IgD-negative memory B cell (primary cell): ENCODE results near the gene PTPRM. TPM values are rescaled to one million over a fixed set of nuclear protein-coding genes. Genes with fewer than 3 reads are reported as not detected.

Experiments
- H3K27ac Mint-ChIP-seq, 3 donors: one replicate each; pipeline ENCODE4 v1.8.0; 2020 to 2022; ENCODE audit warnings: mild to moderate bottlenecking in 3 of 3, mixed read lengths in 3 of 3, moderate library complexity in 1 of 3
- H3K27me3 Mint-ChIP-seq: one replicate; pipeline ENCODE4 v1.8.0; 2021; ENCODE audit warnings: mixed read lengths
- H3K36me3 Mint-ChIP-seq: one replicate; pipeline ENCODE4 v1.8.0; 2020; ENCODE audit warnings: mild to moderate bottlenecking, mixed read lengths
- H3K4me1 Mint-ChIP-seq, 3 donors: one replicate each; pipeline ENCODE4 v1.8.0; 2020 to 2022; ENCODE audit warnings: mixed read lengths in 3 of 3, mild to moderate bottlenecking in 1 of 3
- H3K4me3 Mint-ChIP-seq, 4 donors: one replicate each; pipeline ENCODE4 v1.8.0; 2020 to 2022; ENCODE audit warnings: mild to moderate bottlenecking in 4 of 4, mixed read lengths in 4 of 4, moderate library complexity in 3 of 4
- H3K9me3 Mint-ChIP-seq, 3 donors: one replicate each; pipeline ENCODE4 v1.8.0; 2020 to 2021; ENCODE audit warnings: mixed read lengths in 3 of 3, mild to moderate bottlenecking in 1 of 3
- polyA plus RNA-seq: library from polyadenylated mRNA; unstranded; fragments of 300-500 nt; fragmentation: Illumina TruSeq; gene quantifications from one replicate; pipeline ENCODE4 v1.2.3, GENCODE V29; 2021

Gene PTPRM
- polyA plus RNA-seq, 1 donor from 2014 or later, result 0.61 TPM

DNA sequence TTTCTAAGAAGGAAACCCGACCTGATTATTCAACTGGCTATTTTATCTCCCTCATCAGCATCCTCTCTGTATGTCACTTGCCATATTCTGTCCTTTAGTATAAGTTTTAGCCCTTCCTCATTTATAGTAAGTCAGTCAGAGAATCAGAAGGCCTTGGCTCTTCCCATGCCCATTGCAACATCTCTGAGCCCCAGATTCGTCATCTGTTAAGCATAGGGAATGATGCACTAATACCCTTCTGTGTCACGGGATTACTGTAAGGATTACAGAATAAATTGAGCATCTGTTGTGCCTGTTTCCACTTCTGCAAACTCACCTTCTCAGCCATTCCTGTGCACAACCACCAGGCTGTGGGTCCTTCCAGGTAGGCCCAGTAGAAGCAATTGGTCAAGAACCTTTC, 784.0 kb downstream of the PTPRM start:
- Mint-ChIP-seq H3K4me3 (no peak overlapping the region), H3K27me3 (no peaks in the 10 kb centered on the region), H3K36me3 (no peaks in the 10 kb centered on the region), H3K27ac (no peak overlapping the region), H3K9me3 (no peaks in the 10 kb centered on the region), H3K4me1 (no peaks in the 10 kb centered on the region)

DNA sequence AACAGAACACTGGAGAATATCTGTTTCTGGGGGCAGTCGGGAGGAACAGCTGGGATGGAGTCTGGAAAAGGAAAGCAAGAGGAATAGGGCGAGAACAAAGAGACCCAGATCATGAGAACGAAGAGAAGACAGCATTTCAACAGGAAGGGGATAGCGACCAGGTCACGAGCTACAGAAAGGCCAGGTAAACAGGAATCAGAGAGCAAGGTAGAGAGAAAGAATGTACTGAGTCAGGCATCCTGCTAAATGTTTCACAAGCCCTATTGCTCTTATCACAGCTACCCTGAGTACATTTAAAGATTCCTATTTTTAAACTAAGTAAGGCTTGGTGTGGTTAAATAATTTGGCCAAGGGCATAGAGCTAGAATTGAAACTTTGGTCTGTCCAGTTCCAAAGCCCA, 787.2 kb downstream of the PTPRM start:
- Mint-ChIP-seq H3K27ac (no peak overlapping the region), H3K36me3 (no peaks in the 10 kb centered on the region), H3K4me3 (no peak overlapping the region), H3K4me1 (no peaks in the 10 kb centered on the region), H3K27me3 (no peaks in the 10 kb centered on the region), H3K9me3 (no peaks in the 10 kb centered on the region)

DNA sequence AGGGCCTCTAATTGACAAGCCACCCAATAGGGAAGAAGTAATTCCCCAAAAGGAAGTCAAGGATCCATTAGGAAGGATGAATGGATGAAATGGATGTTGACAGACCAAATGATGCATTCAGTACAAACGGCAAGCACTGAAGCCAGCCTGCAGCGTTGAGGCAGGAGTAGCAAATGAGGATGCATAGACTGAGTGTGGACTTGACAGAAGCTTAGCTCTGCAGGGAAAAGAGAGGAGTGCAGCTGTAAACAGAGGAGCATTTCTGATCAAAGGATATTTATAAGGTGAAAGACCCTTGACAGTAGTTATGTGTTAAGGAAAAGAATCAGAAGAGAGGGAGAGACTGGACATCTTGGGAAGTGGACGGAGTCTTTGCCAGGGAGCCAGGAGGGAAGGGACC, 788.9 kb downstream of the PTPRM start:
- no peaks in the 10 kb centered on the region for H3K36me3 Mint-ChIP-seq
- H3K27me3 Mint-ChIP-seq, result peaks cover under 1% of the 10 kb centered on the region
- no peak overlapping the region for H3K4me3 Mint-ChIP-seq
- no peaks in the 10 kb centered on the region for H3K9me3 Mint-ChIP-seq
- H3K4me1 Mint-ChIP-seq, result no peaks in the 10 kb centered on the region
- H3K27ac Mint-ChIP-seq, result no peak overlapping the region

DNA sequence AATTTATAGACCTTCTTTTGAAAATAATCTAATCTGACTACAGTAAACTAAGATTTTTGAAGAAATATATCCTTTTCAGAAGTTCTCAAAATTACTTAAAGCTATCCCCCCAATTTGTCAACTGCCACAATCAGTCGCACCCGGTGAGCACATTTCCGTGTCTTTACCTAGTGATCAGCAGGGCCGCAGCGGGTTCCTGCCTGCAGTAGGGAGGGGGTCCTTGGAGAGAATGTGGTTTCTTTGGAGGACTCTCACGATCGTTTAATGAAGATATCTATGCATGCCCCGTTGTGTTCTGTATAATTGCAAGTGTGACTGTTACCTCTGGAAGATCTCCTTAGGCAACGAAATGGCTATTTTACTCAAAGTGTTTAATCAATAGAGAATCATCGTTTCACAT, 790.2 kb downstream of the PTPRM start:
- no peak overlapping the region for H3K27ac Mint-ChIP-seq
- no peaks in the 10 kb centered on the region for H3K36me3 Mint-ChIP-seq
- no peaks in the 10 kb centered on the region for H3K4me1 Mint-ChIP-seq
- H3K27me3 Mint-ChIP-seq, result peaks cover 3% of the 10 kb centered on the region
- no peaks in the 10 kb centered on the region for H3K9me3 Mint-ChIP-seq
- H3K4me3 Mint-ChIP-seq, result no peak overlapping the region

DNA sequence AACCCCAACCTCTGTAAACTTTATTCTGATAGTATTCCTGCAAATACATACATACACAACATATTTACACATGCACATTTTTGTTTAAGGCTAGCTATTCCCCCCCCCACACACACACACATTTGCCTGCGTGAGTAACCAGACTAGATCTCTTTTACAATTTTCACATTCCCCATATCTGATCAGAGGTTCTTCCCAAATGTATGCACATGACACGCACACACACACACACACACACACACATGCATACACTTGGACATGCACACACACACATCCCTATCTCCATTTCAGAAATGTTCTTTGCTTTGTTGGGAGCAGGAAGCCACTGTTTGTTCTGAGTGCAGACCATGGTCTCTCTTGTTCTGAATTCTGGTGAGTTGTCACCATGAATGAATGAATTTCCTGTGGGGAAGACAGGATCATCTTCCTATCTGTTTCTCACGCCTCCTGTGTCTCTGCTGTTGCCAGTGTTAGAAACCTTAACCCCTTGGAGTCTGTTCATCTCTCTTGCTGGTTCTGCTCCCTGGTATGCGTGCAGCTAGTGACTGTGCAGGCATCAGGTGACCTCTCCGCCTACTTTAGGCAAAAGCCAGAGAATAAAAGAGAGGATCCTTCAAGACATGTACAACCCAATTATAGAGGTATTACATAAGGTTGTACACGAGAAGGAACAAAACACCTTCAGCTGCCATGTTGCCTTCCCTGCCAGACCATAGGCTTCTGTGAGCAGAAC, 791.1 kb downstream of the PTPRM start:
- no peak overlapping the region for H3K4me3 Mint-ChIP-seq
- no peaks in the 10 kb centered on the region for H3K9me3 Mint-ChIP-seq
- no peaks in the 10 kb centered on the region for H3K36me3 Mint-ChIP-seq
- H3K27me3 Mint-ChIP-seq, result peaks cover 3% of the 10 kb centered on the region
- no peak overlapping the region for H3K27ac Mint-ChIP-seq
- no peaks in the 10 kb centered on the region for H3K4me1 Mint-ChIP-seq

DNA sequence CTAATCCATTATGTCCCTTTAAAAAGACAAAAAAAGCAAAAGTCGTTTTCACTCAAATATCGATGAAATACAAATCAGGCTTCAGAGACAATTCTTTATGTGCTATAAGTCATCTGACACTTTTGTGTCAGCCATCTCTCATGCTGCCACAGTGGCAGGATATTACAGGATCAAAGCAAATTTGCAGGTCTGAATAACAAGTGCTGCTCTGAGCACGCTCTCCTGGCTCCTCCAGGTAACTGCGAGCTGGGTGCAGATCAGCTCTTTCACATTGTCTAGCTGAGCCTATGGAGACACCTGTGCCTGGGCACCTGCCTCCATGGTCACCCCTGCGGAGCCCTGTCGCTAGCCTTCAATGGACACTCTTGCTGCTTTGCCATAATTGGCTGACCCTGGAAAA, 792.0 kb downstream of the PTPRM start:
- Mint-ChIP-seq H3K36me3 (no peaks in the 10 kb centered on the region), H3K27me3 (peaks cover 3% of the 10 kb centered on the region), H3K4me3 (no peak overlapping the region), H3K27ac (no peak overlapping the region), H3K9me3 (no peaks in the 10 kb centered on the region), H3K4me1 (no peaks in the 10 kb centered on the region)

DNA sequence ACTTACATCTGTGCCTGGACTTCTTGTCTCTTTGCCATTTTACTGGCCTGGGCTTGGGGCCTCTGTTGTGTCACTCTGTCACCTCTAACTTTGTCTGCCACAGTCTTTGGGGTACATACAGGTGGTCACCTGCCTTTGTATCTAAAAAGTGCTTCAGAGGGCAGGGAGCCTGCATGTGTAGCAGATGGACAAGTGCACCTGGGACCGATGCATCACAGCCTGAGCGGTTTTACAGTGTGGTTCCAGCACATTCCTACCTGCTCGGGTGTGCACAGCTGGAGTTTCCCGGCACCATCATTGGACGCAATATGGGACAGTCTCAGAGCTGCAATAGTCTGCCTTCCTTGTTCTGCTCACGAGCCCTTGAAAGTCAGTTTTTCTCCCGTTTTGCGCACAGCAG, 792.4 kb downstream of the PTPRM start:
- Mint-ChIP-seq H3K9me3 (no peaks in the 10 kb centered on the region), H3K4me1 (no peaks in the 10 kb centered on the region), H3K36me3 (no peaks in the 10 kb centered on the region), H3K27me3 (peaks cover 3% of the 10 kb centered on the region), H3K27ac (no peak overlapping the region), H3K4me3 (no peak overlapping the region)

DNA sequence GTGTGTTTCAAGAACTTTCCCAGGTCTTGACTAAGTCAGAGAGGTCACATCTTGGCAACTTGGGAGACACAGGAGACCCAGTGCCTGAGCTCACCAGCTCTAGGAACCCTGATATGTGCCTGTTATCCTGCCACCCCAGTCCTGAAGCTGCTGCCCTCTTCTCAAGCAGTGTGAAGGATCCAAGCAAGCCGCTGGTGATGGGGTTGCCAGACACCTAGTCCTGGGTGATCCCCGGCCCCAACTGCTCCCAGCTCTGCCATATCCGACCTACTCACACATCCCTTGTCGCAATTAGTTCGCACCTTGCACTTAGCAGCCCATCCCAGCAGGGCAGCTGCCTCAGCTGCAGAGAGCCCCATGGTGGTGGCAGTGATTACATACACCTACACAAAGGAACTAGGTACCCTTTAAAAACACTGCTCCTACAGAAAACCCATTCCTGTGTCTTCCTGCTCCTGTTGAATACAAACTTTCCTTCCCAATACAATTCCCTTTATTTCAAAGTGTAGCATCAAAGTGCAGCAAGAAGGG, 794.9 kb downstream of the PTPRM start:
- H3K27ac Mint-ChIP-seq, result no peak overlapping the region
- H3K36me3 Mint-ChIP-seq, result no peaks in the 10 kb centered on the region
- no peak overlapping the region for H3K4me3 Mint-ChIP-seq
- no peaks in the 10 kb centered on the region for H3K9me3 Mint-ChIP-seq
- H3K4me1 Mint-ChIP-seq, result peaks cover 0 to under 1% (median 0%) of the 10 kb centered on the region in 3 donors
- H3K27me3 Mint-ChIP-seq, result peaks cover 16% of the 10 kb centered on the region

DNA sequence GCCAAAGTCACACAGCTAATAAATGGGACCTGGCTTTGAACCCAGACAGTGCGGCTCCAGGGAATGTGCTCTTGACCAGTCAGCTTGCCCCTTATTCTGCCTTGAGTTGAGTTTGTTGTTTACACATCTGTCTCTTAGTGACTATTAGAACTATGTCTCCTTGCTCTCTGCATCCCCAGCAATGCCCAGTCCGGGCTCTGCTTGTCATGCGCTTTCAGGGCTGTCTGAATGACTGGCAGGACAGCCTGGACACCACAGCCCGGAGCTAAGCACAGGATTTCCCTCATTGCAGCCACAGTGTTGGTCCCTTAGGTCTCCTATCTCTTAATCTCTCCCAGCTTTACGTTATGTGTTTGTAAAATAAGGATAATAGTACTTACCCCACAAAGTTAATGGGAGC, 795.7 kb downstream of the PTPRM start:
- Mint-ChIP-seq H3K36me3 (no peaks in the 10 kb centered on the region), H3K4me3 (no peak overlapping the region), H3K9me3 (no peaks in the 10 kb centered on the region), H3K27ac (no peak overlapping the region), H3K27me3 (peaks cover 16% of the 10 kb centered on the region), H3K4me1 (peaks cover 0 to 3% (median 0%) of the 10 kb centered on the region in 3 donors)

DNA sequence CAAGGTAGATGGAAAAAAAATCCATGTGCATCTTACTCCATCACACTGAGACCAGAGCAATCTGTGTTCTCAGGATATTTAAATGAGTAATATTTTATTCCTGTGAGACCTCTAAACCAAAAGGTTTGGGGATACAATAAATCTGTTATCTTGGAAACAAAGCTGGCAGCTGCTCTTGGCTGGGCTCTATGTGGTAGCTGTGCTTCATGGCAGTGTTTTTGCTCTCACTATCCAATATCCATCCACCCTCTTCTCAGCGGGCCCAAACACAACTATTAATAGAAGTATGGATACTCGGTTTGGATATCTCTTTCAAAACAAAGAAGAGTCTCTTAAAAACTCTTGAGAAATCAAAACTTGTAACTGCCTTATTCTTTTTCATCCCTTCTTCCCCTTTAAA, 797.3 kb downstream of the PTPRM start:
- Mint-ChIP-seq H3K4me1 (peaks cover 0 to 5% (median 0%) of the 10 kb centered on the region in 3 donors), H3K9me3 (no peaks in the 10 kb centered on the region), H3K4me3 (no peak overlapping the region), H3K27me3 (peaks cover 22% of the 10 kb centered on the region), H3K36me3 (no peaks in the 10 kb centered on the region), H3K27ac (no peak overlapping the region)

DNA sequence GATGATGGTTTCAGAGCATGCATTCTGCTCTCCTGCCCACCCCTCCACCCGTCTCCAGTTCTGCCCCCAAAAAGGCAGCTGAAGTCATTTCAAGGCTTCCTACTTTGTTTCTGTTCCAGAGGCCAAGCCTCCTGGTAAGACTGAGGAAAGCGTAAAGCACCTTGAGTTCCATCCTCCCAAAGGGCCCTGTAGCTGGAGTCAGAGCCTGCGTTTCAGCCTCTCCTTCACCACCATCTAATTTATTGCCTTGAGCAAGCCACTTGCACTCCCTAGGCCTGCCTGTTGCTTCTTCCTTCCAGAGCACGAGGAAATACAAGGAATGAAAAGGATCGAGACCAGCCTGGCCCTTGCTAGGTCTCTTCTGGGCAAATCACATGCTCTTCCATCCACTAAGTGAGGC, 797.9 kb downstream of the PTPRM start:
- peaks cover 0 to 5% (median 0%) of the 10 kb centered on the region in 3 donors for H3K4me1 Mint-ChIP-seq

DNA sequence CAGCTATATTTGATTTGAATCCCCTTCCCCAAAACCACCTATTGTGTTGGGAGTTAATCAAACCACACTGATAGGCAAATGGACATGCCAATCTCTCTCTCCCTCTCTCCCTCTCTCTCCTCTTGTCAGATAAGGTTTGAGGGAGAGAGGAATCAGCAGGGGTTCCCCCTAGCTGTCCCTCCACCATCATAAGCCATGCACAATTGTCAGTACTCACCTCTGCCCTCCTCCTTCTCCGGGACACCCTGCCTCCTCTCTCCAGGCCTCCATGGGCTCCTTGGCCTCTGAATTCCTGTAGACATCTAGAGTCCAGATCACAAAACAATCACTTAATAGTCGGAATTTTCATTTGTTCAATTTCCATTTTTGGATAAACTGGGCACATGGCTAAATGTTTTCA, 798.4 kb downstream of the PTPRM start:
- Mint-ChIP-seq H3K36me3 (no peaks in the 10 kb centered on the region), H3K4me1 (peaks cover 0 to 5% (median 0%) of the 10 kb centered on the region in 3 donors), H3K27me3 (peaks cover 22% of the 10 kb centered on the region), H3K27ac (no peak overlapping the region), H3K4me3 (no peak overlapping the region), H3K9me3 (no peaks in the 10 kb centered on the region)

More for the DNA sequence above, 797.9 kb downstream of the PTPRM start:
- Mint-ChIP-seq H3K27ac (no peak overlapping the region), H3K9me3 (no peaks in the 10 kb centered on the region), H3K4me3 (no peak overlapping the region), H3K27me3 (peaks cover 22% of the 10 kb centered on the region), H3K36me3 (no peaks in the 10 kb centered on the region)

DNA sequence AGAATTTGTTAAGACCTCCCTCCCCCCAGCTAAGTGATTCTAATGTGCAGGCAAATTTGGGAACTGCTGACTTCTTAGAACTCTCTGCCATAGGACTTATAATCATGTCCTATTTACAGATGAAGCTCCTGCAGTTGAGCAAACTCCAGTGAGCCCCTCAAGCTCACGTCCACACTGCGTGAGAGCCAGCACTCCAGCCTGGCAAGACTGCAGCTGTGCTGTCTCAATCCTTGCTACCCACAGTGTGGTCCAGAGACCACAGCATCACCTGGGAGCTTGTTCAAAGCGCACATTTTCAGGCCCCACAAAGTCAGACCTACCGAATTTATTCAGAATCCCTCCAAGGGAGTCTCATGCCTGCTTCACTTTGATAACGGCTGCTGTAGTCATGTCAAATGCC, 799.0 kb downstream of the PTPRM start:
- H3K4me3 Mint-ChIP-seq, result peak overlapping the region in 1 of 4 donors; percentile 18
- H3K9me3 Mint-ChIP-seq, result no peaks in the 10 kb centered on the region
- peaks cover 0 to 5% (median 0%) of the 10 kb centered on the region in 3 donors for H3K4me1 Mint-ChIP-seq
- no peak overlapping the region for H3K27ac Mint-ChIP-seq
- H3K36me3 Mint-ChIP-seq, result no peaks in the 10 kb centered on the region
- H3K27me3 Mint-ChIP-seq, result peaks cover 21% of the 10 kb centered on the region

DNA sequence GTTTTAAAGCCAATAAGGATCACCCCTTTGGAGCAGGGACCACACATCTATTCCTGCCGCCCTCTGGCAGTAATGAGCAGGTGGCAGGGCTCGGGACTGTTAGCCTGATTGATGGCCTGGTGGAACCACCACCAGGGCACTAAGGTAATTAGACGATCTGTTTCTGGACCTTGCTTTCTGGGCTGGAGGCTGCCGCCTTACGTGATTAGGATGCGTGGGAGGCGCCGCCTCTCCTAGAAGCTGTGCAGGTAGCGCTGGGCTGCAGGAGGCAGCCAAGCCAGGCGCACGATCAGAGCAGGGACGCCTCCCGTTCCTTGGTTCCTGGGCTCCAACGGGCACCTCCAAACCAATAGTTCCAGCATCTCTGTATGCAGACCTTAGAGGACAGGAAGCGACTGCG, 799.5 kb downstream of the PTPRM start:
- H3K27ac Mint-ChIP-seq, result no peak overlapping the region

DNA sequence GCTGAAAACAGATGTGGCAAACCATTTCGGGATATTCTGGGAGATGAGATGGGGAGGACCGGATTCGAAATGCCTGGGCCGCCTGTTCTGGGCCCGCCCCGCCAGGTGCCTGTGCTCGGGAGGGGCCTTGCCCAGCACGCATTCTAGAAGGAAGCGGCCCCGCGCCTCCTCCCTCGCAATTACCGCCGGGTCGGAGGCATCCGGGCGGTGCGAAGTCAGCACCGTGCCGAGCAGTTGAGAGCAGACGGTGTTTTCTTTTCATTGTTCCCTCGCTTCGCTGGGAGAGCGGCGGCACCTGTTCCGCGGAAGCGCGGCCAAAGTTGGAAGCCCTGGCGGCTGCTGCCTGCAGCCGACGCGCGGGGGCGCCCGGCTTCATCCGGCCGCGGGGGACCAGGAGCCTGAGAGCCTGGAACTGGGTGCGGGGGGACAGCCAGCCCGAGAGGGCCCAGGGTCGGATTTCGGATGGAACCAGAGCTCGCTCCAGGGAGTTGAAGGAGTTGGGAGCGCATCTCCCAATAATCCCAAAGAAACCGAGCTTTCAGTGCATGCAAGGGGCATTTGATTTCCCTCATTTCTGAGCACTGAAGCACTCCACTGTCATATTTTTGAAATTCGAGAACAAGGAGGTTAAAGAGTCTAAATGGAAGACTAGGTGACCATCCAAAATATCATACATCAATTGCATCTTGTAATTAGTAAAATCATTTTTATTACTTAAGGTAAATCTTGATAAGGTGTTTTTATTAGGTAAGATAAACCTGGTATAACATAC, 800.3 kb downstream of the PTPRM start:
- Mint-ChIP-seq H3K9me3 (no peaks in the 10 kb centered on the region), H3K36me3 (no peaks in the 10 kb centered on the region), H3K27me3 (peaks cover 19% of the 10 kb centered on the region), H3K4me3 (no peak overlapping the region), H3K27ac (no peak overlapping the region), H3K4me1 (peaks cover 0 to 5% (median 0%) of the 10 kb centered on the region in 3 donors)

More for the DNA sequence above, 799.5 kb downstream of the PTPRM start:
- H3K27me3 Mint-ChIP-seq, result peaks cover 19% of the 10 kb centered on the region
- H3K36me3 Mint-ChIP-seq, result no peaks in the 10 kb centered on the region
- peak overlapping the region in 1 of 4 donors; percentile 18 for H3K4me3 Mint-ChIP-seq
- no peaks in the 10 kb centered on the region for H3K9me3 Mint-ChIP-seq
- peaks cover 0 to 5% (median 0%) of the 10 kb centered on the region in 3 donors for H3K4me1 Mint-ChIP-seq
